GM19025 (cell line): ENCODE measurements around the gene CPLANE1.
"Not testable (repeated sequence)": the region's sequence is repeated elsewhere in the genome, so short reads cannot be mapped to it uniquely, and the experiment has no call there.

Experiments used
- ATAC-seq: cut with Tn5 transposase; IDR thresholded peaks from one replicate; pipeline ENCODE4 v1.9.1; 2021; ENCODE audit warnings: mild to moderate bottlenecking, low read depth, moderate library complexity; ENCODE audit not compliant: unreplicated experiment

The CPLANE1 gene

DNA sequence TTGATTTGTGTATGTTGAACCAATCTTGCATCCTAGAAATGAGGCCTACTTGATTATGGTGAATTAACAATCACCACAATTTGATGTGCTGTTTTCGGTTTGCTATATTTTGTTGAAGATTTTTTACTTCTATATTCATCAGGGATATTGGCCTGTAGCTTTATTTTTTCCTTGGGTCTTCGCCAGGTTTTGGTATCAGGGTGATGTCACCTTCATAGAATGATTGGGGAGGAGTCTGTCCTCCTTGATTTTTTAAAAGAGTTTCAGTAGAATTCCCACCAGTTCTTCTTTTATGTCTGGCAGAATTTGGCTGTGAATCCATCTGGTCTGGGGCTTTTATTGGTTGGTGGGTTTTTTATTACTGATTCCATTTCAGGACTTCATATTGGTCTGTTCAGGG lies 115.2 kb downstream of the CPLANE1 start:
- ATAC-seq, result no peak

DNA sequence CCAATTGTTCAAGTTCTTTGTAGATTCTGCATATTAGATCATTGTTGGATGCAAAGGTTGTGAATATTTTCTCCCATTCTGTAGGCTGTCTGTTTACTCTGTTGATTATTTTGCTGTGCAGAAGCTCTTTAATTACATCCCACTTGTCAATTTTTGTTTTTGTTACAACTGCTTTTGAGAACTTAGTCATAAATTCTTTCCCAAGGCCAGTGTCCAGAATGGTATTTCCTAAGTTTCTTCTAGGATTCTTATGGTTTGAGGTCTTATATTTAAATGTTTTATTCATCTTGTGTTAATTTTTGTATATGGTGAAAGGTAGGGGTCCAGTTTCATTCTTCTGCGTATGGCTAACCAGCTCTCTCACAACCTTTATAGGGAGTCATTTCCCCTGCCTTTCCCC lies 116.5 kb downstream of the CPLANE1 start:
- ATAC-seq, result no peak

- no peak for ATAC-seq
Observed at GRCh38 chr5:37121465-37121864, 127.7 kb downstream of the CPLANE1 start.

- ATAC-seq, result no peak
Observed at GRCh38 chr5:37121027-37121426, 128.1 kb downstream of the CPLANE1 start.

DNA sequence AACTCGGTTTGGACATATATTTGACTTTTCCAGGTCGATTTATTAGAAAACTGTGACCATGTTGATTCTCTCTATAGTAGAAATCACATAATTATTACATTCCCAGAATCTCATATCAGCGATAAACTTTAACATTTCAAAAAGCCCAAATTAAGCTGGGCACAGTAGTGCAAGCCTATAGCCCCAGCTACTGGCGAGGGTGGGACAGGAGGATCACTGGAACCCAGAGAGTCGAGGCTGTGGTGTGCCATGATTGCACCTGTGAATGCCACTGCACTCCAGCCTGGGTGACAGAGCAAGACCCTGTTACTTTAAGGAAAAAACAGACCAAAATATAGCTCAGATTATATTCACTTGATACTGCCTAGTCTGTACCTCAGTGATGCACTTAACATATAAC lies 128.9 kb downstream of the CPLANE1 start:
- ATAC-seq, result no peak

DNA sequence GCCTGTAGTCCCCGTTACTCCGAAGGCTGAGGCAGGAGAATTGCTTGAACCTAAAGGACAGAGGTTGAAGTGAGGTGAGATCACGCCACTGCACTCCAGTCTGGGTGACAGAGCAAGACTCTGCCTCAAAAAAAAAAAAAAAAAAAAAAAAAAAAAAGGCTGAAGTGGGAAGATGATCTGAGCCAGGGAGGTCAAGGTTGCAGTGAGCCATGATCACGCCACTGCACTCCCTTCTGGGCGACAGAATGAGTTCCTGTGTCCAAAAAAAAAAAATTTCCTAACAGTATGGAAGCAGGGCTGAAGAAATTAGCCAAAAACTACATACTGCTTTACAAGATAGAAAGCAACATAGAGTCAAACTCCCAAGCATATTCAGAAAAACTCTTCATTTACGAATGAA lies 132.8 kb downstream of the CPLANE1 start:
- ATAC-seq, result no peak

- ATAC-seq, result no peak
Observed at GRCh38 chr5:37112383-37112991, 136.7 kb downstream of the CPLANE1 start.

GRCh38 chr5:37111426-37112382 lies 137.5 kb downstream of the CPLANE1 start:
- peak; percentile 80 for ATAC-seq

DNA sequence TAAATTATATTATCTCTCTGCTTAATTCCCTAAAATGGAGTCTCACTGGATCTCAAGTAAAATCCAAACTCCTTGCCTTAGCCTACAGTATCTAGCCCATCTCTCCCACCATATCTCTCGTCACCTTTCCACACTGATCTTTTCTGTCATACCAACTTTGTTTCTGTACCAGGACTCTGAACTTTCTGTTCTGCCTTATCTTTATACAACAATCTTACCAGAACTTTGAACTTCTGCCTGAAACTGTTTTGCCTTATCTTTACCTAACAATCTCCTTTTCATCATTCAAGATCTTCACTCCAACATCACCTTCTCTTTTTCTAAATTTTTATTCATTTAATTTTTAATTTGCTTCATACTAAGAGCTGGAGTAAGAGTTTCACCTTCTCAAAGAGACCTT lies 139.0 kb downstream of the CPLANE1 start:
- no peak for ATAC-seq

GRCh38 chr5:37109338-37109737 lies 139.8 kb downstream of the CPLANE1 start:
- ATAC-seq, result no peak

GRCh38 chr5:37103302-37103701 lies 145.9 kb downstream of the CPLANE1 start:
- ATAC-seq, result no peak

GRCh38 chr5:37099267-37099666 lies 149.9 kb downstream of the CPLANE1 start:
- not testable (repeated sequence) for ATAC-seq

- not testable (repeated sequence) for ATAC-seq
Observed at GRCh38 chr5:37093795-37094194, 155.4 kb downstream of the CPLANE1 start.

GRCh38 chr5:37090781-37091180 lies 158.4 kb downstream of the CPLANE1 start:
- ATAC-seq, result no peak

- no peak for ATAC-seq
Observed at GRCh38 chr5:37090123-37090726, 159.0 kb downstream of the CPLANE1 start.

GRCh38 chr5:37088009-37088408 lies 161.2 kb downstream of the CPLANE1 start:
- no peak for ATAC-seq

- no peak for ATAC-seq
Observed at GRCh38 chr5:37086466-37087173, 162.6 kb downstream of the CPLANE1 start.

- not testable (repeated sequence) for ATAC-seq
Observed at GRCh38 chr5:37086026-37086425, 163.2 kb downstream of the CPLANE1 start.

- ATAC-seq, result not testable (repeated sequence)
Observed at GRCh38 chr5:37082977-37083376, 166.2 kb downstream of the CPLANE1 start.

DNA sequence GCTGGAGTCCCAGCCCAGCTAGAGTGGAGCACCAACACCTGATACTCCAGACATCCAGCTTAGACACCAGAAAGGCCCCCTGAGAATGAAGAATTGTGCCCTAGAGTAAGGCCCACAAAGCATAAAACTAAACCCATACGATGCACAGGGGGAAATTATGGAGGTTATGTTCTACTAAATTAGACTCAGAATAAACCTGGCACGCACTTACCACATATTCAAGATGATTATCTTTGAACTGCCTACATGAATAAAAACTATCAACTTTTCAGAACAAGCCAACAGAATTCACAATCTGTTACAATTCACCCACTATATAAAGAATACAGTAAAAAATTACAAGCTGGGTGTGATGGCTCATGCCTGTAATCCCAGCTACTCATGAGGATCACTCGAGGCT lies 168.5 kb downstream of the CPLANE1 start:
- no peak for ATAC-seq

DNA sequence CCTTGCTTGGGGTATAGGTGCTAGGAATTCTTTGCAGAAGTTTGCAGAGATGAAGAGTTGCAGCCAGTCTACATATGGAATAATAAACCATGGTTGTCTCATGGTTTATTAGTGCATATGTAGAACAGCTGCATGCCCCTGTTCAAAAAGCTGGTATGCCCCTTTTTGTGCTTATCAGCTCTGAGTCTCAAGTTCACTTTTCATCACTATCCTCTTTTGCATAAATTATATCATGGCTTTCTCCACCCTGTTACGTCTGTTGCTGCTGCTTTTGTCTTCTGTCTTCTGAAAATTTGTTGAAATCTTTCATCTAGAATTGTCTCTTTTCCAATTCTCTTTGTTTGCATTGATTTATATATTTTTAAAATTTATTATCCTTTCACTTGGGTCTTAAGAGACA lies 172.0 kb downstream of the CPLANE1 start:
- ATAC-seq, result no peak
